HG03097 (cell line): ENCODE measurements around the gene SLC16A12.
"Not testable (repeated sequence)": the region's sequence is repeated elsewhere in the genome, so short reads cannot be mapped to it uniquely, and the experiment has no call there.

Source experiments
- ATAC-seq: cut with Tn5 transposase; IDR thresholded peaks from one replicate; pipeline ENCODE4 v1.9.1; 2021; ENCODE audit not compliant: unreplicated experiment, low FRiP score

The SLC16A12 gene

DNA sequence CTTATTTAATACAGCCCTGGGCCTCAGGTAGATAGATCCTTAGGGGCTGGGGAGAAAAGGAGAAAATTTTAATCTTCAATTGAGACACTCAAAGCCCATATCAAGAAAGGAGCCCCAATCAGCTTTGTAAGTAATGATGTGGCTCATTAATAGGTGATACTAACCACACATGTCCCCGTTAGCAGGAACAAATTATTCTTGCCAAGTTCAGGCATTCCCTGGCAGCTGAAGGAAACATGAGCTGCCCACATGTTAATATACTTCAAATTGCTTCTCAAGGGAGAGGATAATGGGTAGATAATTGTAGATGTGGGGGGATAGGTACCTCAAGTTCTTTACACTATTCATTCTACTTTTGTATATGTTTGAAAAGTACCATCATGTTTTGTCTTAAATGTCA lies 106.5 kb downstream of the SLC16A12 start:
- no peak for ATAC-seq

DNA sequence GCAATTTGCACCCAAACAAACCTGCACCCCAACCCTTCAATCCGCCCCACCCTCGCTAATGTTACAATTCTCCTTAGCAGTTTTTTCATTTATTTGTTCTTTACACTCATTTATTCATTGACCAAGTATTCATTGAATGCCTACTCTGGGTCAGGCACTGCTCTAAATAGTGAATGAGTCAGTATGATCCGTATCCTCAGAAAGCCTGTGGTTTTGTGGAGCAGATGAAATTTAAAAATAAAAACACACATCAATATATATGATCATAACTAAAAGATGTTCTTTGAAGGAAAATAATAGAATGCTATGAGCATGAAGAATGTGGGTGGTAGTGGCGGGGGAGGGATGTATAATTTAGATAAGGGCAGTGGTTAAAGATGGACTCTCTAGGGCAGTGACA lies 107.8 kb downstream of the SLC16A12 start:
- ATAC-seq, result no peak

DNA sequence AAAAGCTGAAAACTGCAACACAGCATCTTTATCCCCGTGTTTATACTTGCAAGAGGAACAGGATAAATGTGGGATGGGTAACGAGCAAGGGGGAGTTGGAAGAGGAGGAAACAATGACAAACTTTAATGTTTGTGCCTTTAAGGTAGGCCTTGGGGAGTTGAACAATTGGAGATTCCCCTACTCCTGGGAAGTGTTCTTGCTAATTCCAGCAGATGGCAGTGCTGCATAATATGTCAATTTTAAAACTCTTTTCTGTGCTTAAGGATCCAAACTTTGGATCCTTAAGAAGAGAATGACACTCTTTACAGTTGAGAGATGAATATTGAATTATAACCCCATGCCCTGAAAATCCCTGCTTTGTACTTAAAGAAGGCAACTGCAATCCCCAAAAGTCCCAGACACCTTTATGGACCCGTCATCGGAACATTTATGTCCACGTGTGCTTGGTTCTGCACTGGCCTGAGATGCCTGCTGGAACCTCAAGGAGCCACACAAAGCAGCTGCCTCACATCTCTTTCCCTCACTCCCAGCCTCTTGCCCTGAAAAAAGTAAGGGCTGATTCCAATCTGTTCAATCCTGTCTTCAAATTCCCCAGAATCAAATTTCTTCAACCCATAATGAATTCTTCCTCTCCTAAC lies 109.0 kb downstream of the SLC16A12 start:
- ATAC-seq, result no peak

DNA sequence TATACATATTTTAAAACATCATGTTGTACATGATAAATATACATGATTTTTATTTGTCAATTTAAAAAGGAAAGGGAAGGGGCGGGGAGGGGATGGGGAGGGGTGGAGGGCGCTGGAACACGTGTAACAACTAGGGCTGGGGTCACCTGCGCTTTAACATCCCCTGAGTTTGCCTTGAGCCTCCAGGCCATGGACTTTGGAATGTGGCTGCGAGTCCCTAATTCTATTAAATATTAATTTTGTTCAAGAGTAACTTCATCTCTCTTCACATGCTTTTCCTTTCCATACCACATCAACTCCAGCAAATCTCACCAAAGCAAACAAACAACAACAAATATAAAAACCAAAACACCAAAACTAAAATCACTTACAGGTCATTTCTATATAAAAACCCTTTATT lies 110.4 kb downstream of the SLC16A12 start:
- no peak for ATAC-seq

DNA sequence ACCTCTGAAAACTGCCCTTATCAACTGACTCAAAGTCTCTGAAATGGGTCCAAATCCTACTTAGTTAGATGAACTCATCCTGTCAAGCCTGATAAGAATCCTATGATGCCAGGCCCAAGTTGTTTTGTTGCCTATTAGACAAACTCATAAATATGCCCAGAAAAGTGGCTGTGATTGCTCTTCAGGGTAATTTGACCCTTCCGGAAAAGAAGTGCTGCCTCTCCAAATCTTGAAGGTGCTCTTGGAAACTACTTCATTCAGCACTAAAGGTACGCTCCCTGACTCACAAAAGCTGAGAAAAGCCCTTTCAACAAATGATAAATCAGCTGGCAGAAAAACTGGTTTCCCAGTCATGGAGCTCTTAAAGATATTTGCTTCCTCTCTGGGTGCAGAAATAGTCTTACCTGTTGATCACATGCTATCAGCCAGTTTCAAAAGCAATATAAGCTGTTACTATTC lies 114.3 kb downstream of the SLC16A12 start:
- no peak for ATAC-seq

DNA sequence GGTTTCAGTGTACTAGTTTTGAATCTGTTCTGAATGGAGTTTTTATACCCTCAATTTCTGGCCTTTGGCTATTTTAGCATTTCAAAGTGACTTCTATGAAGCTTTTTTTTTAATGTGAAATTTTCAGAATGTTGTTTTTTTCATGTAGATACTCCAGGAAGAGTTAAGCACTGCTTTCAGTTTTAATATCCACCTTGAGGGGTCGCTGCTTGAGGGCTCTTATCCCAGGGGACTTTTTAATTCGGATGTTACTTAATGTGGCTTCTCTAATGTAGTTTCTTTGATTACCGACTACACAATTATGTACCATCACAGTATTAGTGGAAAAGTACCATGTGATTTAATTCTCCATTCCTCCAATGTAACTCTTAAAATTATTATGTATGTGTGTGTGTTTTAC lies 115.8 kb downstream of the SLC16A12 start:
- ATAC-seq, result no peak

DNA sequence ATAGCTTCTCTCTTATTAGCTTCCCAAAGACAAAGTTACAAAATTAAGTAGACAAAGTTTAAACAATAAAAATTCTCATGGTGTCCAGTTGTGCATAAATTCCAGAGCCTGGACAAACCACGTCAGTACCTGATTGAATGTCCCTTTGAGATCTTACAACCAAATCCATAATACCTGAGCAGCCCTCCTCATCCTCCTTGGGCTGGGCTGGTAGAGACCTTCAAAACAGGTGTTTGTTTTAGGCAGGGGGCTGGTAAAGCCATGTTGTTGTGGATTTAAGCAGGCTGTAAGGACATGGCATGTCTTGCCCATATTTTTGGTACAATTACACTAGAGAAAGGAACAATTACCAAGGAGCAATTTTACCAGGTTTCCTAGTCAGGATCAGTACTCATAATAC lies 118.9 kb downstream of the SLC16A12 start:
- no peak for ATAC-seq

DNA sequence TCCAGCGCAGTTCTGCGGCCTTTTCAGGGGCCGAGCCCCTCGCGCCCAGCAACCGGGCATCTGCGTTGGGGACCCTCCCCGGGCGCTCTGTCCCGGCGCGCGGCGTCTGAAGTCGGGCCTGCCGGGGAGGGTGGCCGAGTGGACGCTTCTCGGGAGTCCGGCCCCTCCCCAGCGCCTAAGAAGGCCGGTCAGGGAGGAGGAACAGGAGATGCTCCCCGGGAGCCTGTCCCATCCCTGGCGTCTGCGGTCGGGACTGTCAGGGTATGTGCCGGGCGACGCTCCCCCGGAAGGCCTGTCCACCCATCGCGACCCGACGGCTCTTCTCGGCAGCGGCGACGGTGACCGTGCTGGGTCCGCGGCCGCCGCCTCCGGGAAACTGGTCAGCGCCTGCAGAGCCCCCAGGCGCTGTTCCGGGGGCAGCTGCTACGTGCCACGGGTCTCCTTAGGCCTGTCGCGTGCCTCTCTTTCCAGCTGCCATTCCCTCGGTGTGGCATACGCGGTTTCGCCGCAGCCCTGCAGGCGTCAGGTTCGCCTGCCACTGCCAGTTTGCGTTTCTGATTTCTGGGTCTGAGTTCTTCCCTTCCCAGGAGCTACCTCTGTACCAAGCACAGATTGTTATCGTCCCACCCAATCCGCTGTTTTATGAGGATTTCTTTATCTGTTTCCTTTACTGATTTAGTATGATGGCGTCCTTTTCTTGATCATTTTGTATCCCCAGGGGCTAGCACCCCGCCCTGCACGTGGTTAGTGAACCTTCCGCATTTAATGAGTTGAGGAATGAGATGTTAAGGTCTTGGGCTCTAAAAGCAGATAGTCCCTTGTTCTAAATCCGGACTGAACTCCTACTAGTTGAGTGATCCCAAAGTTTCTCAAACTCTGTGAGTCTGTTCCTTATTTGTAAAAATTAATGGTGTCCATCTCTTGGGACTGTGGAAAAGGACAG lies 120.2 kb downstream of the SLC16A12 start:
- peak; percentile 36 for ATAC-seq

DNA sequence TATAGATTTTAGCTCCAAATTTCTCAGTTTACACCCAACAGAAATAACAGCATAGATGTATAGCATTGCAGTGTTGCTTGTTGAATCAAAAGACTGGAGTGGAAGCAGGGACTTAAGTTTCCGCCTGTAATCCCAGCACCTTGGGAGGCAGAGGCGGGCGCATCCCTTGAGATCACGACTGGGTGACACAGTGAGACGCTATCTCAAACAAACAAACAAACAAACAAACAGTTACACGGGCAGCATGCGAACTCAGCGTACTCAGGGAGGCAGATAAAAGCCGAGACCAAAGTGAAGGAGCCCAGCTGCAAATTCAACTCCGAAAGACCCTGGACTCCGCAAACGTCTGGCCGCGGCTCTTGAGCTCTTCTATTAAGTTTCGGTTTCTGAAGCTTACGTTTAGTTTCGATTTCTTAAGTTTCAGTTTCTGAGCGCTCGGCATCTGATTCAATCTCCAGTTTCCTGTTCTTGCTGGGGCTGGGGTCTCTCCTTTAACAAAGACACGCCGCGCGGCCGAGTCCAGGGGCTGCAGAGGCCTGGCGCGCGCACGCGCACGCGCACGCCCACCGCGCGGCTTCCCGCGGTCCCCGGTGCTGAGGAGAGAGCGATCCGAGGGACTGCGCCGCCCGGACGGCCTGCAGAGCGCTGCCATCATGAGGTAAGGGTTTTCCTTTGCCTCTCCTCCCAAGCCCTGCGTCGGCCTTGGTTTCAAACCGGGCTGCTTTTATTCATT lies 121.1 kb downstream of the SLC16A12 start, which contains the start of gene IFIT5:
IFIT5 (plus strand) TSS at position 423 of the 733 bp plus-strand sequence; CDS start at position 654, 231 bp downstream.
- peak; percentile 71 for ATAC-seq

DNA sequence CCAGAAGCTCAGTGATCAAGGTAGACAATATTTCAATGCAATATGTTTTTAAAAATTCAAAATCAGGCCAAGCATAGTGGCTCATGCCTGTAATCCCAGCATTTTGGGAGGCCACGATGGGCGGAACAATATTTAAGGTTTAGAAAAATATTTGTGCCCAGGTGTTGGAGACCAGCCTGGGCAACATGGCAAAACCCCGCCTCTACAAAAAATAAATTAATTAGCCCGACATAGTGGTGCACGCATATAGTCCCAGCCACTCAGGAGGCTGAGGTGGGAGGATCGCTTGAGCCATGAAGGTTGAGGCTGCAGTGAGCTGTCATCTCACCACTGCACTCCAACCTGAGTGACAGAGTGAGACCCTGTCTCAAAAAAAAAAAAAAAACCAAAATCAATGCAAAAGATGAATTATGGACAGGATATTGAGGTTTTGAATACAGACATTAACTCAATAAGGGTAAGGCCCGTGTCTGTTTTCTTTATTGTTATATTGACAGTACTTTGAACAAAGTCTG lies 121.9 kb downstream of the SLC16A12 start:
- ATAC-seq, result no peak

DNA sequence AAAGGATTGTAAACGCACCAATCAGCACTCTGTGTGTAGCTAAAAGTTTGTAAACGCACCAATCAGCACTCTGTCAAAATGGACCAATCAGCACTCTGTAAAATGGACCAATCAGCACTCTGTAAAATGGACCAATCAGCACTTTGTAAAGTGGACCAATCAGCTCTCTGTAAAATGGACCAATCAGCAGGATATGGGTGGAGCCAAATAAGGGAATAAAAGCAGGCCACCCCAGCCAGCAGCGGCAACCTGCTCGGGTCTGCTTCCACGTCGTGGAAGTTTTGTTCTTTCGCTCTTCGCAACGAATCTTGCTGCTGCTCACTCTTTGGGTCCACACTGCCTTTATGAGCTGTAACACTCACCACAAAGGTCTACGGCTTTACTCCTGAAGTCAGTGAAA lies 123.1 kb downstream of the SLC16A12 start:
- ATAC-seq, result not testable (repeated sequence)

DNA sequence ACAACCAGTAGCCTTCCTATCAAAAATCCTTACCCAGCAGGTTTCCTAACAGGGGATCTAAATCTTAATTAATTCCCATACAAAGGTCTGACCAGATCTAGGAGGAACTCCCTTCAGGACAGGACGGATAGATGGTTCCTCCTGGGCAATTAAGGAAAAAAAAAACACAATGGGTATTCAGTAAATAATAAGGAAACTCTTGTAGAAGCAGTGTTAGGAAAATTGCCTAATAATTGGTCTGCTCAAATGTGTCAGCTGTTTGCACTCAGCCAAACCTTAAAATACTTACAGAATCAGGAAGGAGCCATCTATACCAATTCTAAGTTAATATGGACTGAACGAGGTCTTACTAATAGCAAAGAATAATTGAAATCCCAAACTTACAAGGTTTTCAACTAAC lies 124.3 kb downstream of the SLC16A12 start:
- not testable (repeated sequence) for ATAC-seq

DNA sequence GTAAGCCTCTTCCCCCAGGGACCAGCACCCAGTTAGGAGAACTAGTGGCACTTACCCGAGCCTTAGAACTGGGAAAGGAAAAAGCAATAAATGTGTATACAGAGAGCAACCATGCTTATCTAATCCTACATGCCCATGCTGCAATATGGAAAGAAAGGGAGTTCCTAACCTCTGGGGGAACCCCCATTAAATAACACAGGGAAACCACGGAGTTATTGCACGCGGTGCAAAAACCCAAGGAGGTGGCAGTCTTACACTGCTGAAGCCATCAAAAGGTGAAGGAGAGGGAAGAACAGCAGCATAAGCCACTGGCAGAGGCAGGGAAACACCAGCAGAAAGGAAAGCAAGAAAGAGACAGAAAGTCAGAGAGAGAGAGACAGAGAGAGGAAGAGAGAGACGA lies 124.8 kb downstream of the SLC16A12 start:
- ATAC-seq, result not testable (repeated sequence)

DNA sequence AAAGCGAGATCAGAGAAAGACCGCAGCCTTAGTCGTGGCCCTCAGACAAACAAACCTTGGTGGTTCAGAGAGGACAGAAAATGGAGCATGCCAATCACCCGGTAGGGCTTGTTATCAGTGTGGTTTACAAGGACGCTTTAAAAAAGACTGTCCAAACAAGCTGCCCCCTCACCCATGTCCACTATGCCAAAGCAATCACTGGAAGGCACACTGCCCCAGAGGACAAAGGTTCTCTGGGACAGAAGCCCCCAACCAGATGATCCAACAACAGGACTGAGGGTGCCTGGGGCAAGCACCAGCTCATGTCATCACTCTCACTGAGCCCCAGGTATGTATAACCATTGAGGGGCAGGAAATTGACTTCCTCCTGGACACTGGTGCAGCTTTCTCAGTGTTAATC lies 126.1 kb downstream of the SLC16A12 start:
- not testable (repeated sequence) for ATAC-seq

DNA sequence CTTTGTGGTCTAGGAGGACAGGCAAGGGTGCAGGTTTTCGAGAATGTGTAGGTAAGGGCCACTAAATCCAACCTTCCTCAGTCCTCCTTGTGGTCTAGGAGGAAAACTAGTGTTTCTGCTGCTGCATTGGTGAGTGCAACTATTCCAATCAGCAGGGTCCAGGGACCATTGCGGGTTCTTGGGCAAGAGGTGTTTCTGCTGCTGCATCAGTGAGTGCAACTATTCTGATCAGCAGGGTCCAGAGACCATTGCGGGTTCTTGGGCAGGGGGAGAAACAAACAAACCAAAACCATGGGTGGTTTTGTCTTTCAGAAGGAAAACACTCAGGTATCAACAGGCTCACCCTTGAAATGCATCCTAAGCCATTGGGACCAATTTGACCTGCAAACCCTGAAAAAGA lies 127.6 kb downstream of the SLC16A12 start:
- not testable (repeated sequence) for ATAC-seq

DNA sequence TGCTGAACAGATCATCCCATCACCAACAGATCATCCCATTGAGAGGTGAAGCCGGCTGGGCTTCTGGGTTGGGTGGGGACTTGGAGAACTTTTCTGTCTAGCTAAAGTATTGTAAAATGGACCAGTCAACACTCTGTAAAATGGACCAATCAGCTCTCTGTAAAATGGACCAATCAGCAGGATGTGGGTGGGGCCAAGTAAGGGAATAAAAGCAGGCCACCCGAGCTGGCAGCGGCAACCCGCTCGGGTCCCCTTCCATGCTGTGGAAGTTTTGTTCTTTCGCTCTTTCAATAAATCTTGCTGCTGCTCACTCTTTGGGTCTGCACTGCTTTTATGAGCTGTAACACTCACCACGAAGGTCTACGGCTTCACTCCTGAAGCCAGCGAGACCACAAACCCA lies 129.2 kb downstream of the SLC16A12 start:
- not testable (repeated sequence) for ATAC-seq

DNA sequence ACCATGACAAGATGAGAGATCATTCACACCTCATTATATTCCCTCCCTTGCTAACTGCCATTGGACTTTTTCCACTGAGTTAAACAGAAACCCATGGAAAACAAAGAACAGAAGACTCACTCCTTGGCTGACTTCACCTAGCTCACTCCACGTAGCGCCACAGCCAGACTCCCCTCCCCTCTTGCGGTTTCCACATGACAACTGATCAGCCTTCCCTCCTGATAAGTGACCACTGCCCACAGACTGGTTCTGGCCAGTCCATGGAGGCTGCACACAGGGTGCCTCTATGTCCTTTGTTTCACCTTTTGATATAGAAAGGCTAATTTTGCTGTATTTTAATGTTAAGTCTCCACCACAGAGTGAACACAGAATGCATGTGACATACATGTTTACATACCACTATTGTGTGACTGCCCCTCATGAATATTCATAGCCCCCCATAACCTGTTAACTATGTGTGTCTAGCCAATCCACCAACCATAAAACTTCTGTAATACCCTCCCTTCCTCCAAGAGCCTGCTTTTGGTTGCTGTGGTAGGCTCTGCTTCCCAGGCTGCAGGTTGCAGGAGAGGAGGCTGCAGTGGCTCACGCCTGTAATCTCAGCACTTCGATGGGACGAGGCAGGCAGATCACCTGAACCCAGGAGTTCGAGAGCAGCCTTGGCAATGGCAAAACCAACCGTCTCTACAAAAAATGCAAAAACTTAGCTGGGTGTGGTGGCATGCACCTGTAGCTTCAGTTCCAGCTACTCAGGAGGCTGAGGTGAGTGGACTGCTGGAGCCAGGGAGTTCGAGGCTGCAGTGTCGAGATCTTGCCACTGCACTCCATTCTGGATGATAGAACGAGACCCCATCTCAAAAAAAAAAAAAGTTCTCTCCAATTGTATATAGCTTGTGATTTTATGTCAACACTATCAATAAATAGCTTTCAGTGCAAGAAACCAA lies 131.0 kb downstream of the SLC16A12 start:
- ATAC-seq, result no peak

DNA sequence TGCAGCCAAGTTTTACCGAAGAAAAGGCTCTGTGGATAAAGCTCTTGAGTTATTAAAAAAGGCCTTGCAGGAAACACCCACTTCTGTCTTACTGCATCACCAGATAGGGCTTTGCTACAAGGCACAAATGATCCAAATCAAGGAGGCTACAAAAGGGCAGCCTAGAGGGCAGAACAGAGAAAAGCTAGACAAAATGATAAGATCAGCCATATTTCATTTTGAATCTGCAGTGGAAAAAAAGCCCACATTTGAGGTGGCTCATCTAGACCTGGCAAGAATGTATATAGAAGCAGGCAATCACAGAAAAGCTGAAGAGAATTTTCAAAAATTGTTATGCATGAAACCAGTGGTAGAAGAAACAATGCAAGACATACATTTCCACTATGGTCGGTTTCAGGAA lies 132.4 kb downstream of the SLC16A12 start:
- no peak for ATAC-seq

DNA sequence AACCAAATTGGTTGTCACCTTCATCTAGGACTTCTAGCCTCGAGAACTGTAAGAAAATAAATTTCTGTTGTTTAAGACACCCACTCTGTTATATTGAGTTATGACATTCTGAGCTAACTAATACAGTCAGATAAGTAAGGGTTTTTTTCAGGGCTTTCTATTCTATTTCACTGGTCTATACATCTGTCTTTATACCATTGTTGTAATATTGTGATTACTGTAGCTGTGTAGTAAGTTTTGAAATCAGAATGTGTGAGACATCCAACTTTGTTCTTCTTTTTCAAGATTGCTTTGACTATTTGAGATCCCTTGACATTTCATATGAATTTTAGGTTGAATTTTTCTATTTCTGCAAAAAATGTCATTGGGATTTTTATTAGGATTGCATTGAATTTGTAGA lies 135.4 kb downstream of the SLC16A12 start:
- ATAC-seq, result no peak
